Urinary bladder (tissue), 4 donors: ENCODE data around the gene IKZF2. TPM values are rescaled to one million over a fixed set of nuclear protein-coding genes. Genes with fewer than 3 reads are reported as not detected.

Experiments used
- DNase-seq: peaks from one replicate; pipeline ENCODE4 v3.0.0-alpha.2; 2015; ENCODE audit errors: extremely low spot score
- H3K27ac ChIP-seq: one replicate; pipeline ENCODE4 v1.5.1; 2013; ENCODE audit warnings: low read depth, mild to moderate bottlenecking, moderate library complexity
- H3K36me3 ChIP-seq: one replicate; pipeline ENCODE4 v1.6.1; 2013; ENCODE audit warnings: mild to moderate bottlenecking, moderate library complexity; ENCODE audit not compliant: insufficient read depth
- H3K4me1 ChIP-seq: one replicate; pipeline ENCODE4 v1.6.1; 2013; ENCODE audit warnings: mild to moderate bottlenecking, moderate library complexity; ENCODE audit not compliant: insufficient read depth
- H3K4me3 ChIP-seq: one replicate; pipeline ENCODE4 v1.5.1; 2013; ENCODE audit warnings: low read depth, low read length
- WGBS: extraction: QIAGEN DNeasy Blood & Tissue Kit; methylation state at CpG from one replicate; pipeline ENCODE4 v1.1.7; 2013; 5-methylcytosine and 5-hydroxymethylcytosine counted together
- polyA plus RNA-seq: library from polyadenylated mRNA; stranded (reverse); fragments of 200-250 nt; gene quantifications from one replicate; pipeline ENCODE4 v1.2.3, GENCODE V29; 2013
- total RNA-seq: library from RNA; depleted of rRNA; stranded (reverse); fragments of >200 nt; gene quantifications from one replicate; pipeline ENCODE4 v1.2.3, GENCODE V29; 2014
- donor health status: healthy with polysubstance abuse.
- donor health status: healthy.

Gene IKZF2
- total and polyA plus RNA-seq, 2 donors: 2.4 to 56.4 TPM

GRCh38 chr2:212956665-212957607 lies 194.5 kb downstream of the IKZF2 start:
- no peak overlapping the region for H3K4me3 ChIP-seq
- DNase-seq: no peak
- H3K27ac ChIP-seq: no peak overlapping the region
- no peaks in the 10 kb centered on the region for H3K4me1 ChIP-seq
- H3K36me3 ChIP-seq: no peaks in the 10 kb centered on the region
- WGBS: 56% methylated on average over 6 of the region's 6 CpGs

GRCh38 chr2:212953170-212953920 lies 198.1 kb downstream of the IKZF2 start:
- Histone ChIP-seq H3K27ac (no peak overlapping the region), H3K4me1 (no peaks in the 10 kb centered on the region), H3K4me3 (no peak overlapping the region), H3K36me3 (no peaks in the 10 kb centered on the region)
- 79% methylated on average over 3 of the region's 3 CpGs for whole genome bisulfite sequencing
- DNase-seq: no peak

GRCh38 chr2:212949786-212950185 lies 201.6 kb downstream of the IKZF2 start:
- Histone ChIP-seq H3K4me1 (no peaks in the 10 kb centered on the region), H3K27ac (no peak overlapping the region), H3K4me3 (no peak overlapping the region), H3K36me3 (no peaks in the 10 kb centered on the region)
- WGBS: 75% methylated on average over 1 of the region's 1 CpG
- DNase-seq: no peak

Other genes with a start within 250 kb of the IKZF2 start
- 104 TPM for gene SPAG16, start 132.9 kb upstream of the IKZF2 start, total RNA-seq
- 17.7 TPM for gene SPAG16, start 132.9 kb upstream of the IKZF2 start, polyA plus RNA-seq